LNCaP clone FGC (cell line): Measurements from ENCODE around the gene MLX.

Experiments used
- DNase-seq: peaks from one replicate; pipeline ENCODE4 v3.0.0-alpha.2; 2011; ENCODE audit warnings: low read depth
- H3K4me3 ChIP-seq: 2 replicates; pipeline ENCODE4 v1.5.1; 2011; ENCODE audit warnings: mild to moderate bottlenecking, low read depth, low read length, control low read depth
- CTCF ChIP-seq: IDR thresholded peaks from 2 replicates; pipeline ENCODE4 v1.5.1; 2012; ENCODE audit warnings: mild to moderate bottlenecking; ENCODE audit not compliant: control insufficient read depth, insufficient read depth; ENCODE audit errors: extremely low read depth

MLX gene

GRCh38 chr17:42521036-42521435 lies 45.9 kb upstream of the MLX start:
- DNase-seq, result no peak
- no peak overlapping the region for H3K4me3 ChIP-seq
- no peak for TF ChIP-seq CTCF

GRCh38 chr17:42521666-42522262 lies 45.1 kb upstream of the MLX start:
- DNase-seq, result no peak
- H3K4me3 ChIP-seq, result no peak overlapping the region
- no peak for TF ChIP-seq CTCF

GRCh38 chr17:42522263-42522790 lies 44.6 kb upstream of the MLX start:
- no peak overlapping the region for H3K4me3 ChIP-seq
- DNase-seq, result no peak
- no peak for TF ChIP-seq CTCF

- no peak for TF ChIP-seq CTCF
- no peak overlapping the region for H3K4me3 ChIP-seq
- DNase-seq, result no peak
These were observed 44.1 kb upstream of the MLX start for GRCh38 chr17:42522798-42523278.

- no peak for TF ChIP-seq CTCF
- H3K4me3 ChIP-seq, result no peak overlapping the region
- DNase-seq, result no peak
These were observed 41.7 kb upstream of the MLX start for GRCh38 chr17:42525221-42525620.

GRCh38 chr17:42526031-42526444 lies 40.9 kb upstream of the MLX start:
- H3K4me3 ChIP-seq, result no peak overlapping the region
- no peak for TF ChIP-seq CTCF
- no peak for DNase-seq

- no peak for TF ChIP-seq CTCF
- no peak for DNase-seq
- no peak overlapping the region for H3K4me3 ChIP-seq
These were observed 39.0 kb upstream of the MLX start for GRCh38 chr17:42527932-42528331.
